GM23338 (cell line): ENCODE measurements around the gene ARHGAP42. TPM values are rescaled to one million over a fixed set of nuclear protein-coding genes. Genes with fewer than 3 reads are reported as not detected.

ENCODE experiments used
- ATAC-seq: fragments of 200-7000 bp; cut with Tn5 transposase; 3 replicates; pipeline ENCODE4 v1.9.1; 2020
- DNase-seq: peaks from one replicate; pipeline ENCODE4 v3.0.0-alpha.2; 2015; ENCODE audit warnings: low spot score
- H2AFZ ChIP-seq: fragments of 200-600 bp; sonication (generic); 2 replicates; pipeline ENCODE4 v1.8.0; 2016; ENCODE audit warnings: antibody characterized with exemption, mild to moderate bottlenecking, moderate library complexity
- H3F3A ChIP-seq: fragments of 200-600 bp; sonication (generic); replicated peaks from 2 replicates; pipeline ENCODE4 v1.8.0; 2017; ENCODE audit warnings: antibody characterized with exemption, mixed run types, low read depth
- H3K27ac ChIP-seq: fragments of 200-600 bp; sonication (generic); 2 replicates; pipeline ENCODE4 v1.6.1; 2016; ENCODE audit warnings: low read depth
- H3K27me3 ChIP-seq: fragments of 200-600 bp; sonication (generic); 2 replicates; pipeline ENCODE4 v1.8.0; 2016; ENCODE audit warnings: mild to moderate bottlenecking, mixed run types, moderate library complexity; ENCODE audit not compliant: insufficient read depth
- H3K36me3 ChIP-seq: fragments of 200-600 bp; sonication (generic); 2 replicates; pipeline ENCODE4 v1.8.0; 2016; ENCODE audit warnings: mild to moderate bottlenecking; ENCODE audit not compliant: insufficient read depth
- H3K4me1 ChIP-seq: fragments of 200-600 bp; sonication (generic); 2 replicates; pipeline ENCODE4 v1.8.0; 2016; ENCODE audit warnings: mild to moderate bottlenecking, moderate library complexity; ENCODE audit not compliant: insufficient read depth
- H3K4me2 ChIP-seq: fragments of 200-600 bp; sonication (generic); 2 replicates; pipeline ENCODE4 v1.7.1; 2017; ENCODE audit warnings: mixed run types
- H3K4me3 ChIP-seq: fragments of 200-600 bp; sonication (generic); 2 replicates; pipeline ENCODE4 v1.6.1; 2016; ENCODE audit warnings: mixed run types
- H3K79me2 ChIP-seq: fragments of 200-600 bp; sonication (generic); replicated peaks from 2 replicates; pipeline ENCODE4 v1.8.0; 2017; ENCODE audit warnings: mild to moderate bottlenecking; ENCODE audit not compliant: insufficient read depth
- H3K9me2 ChIP-seq: fragments of 200-600 bp; sonication (generic); 2 replicates; pipeline ENCODE4 v1.8.0; 2017; ENCODE audit not compliant: insufficient read depth
- H4K20me1 ChIP-seq: fragments of 200-600 bp; sonication (generic); replicated peaks from 2 replicates; pipeline ENCODE4 v1.8.0; 2017; ENCODE audit warnings: mild to moderate bottlenecking; ENCODE audit not compliant: insufficient read depth
- H3K27ac Mint-ChIP-seq: 2 replicates; pipeline ENCODE4 v1.8.0; 2020; ENCODE audit warnings: inconsistent platforms, mild to moderate bottlenecking, moderate library complexity, mixed read lengths
- H3K27me3 Mint-ChIP-seq: 3 replicates; pipeline ENCODE4 v1.8.0; 2022; ENCODE audit warnings: low read depth, mild to moderate bottlenecking, moderate library complexity, mixed read lengths, inconsistent platforms; ENCODE audit not compliant: insufficient read depth, poor library complexity
- H3K36me3 Mint-ChIP-seq: 3 replicates; pipeline ENCODE4 v1.8.0; 2021; ENCODE audit warnings: low read depth, mild to moderate bottlenecking, inconsistent platforms, moderate library complexity, mixed read lengths
- H3K4me1 Mint-ChIP-seq: 3 replicates; pipeline ENCODE4 v1.8.0; 2020; ENCODE audit warnings: mild to moderate bottlenecking, inconsistent platforms, mixed read lengths
- H3K4me3 Mint-ChIP-seq: 3 replicates; pipeline ENCODE4 v1.8.0; 2021; ENCODE audit warnings: moderate library complexity, mild to moderate bottlenecking, inconsistent platforms, mixed read lengths
- H3K9me3 Mint-ChIP-seq: 3 replicates; pipeline ENCODE4 v1.8.0; 2020; ENCODE audit warnings: moderate library complexity, mild to moderate bottlenecking, inconsistent platforms, mixed read lengths
- EZH2 ChIP-seq: fragments of 200-600 bp; sonication (generic); IDR thresholded peaks from one replicate; pipeline ENCODE4 v1.8.0; 2017; ENCODE audit warnings: antibody characterized with exemption, mild to moderate bottlenecking, low read depth; ENCODE audit not compliant: unreplicated experiment
- EZH2phosphoT487 ChIP-seq: fragments of 200-600 bp; sonication (generic); IDR thresholded peaks from one replicate; pipeline ENCODE4 v1.8.1; 2018; ENCODE audit warnings: antibody characterized with exemption; ENCODE audit not compliant: unreplicated experiment
- STAT1 ChIP-seq: IDR thresholded peaks from one replicate; pipeline ENCODE4 v1.6.1; 2016; ENCODE audit warnings: antibody characterized with exemption; ENCODE audit not compliant: unreplicated experiment
- ZNF114 ChIP-seq: fragments of 250-450 bp; sonication (Bioruptor Pico); IDR thresholded peaks from 2 replicates; pipeline ENCODE4 v1.5.0; 2020; ENCODE audit warnings: mild to moderate bottlenecking, moderate library complexity
- ZNF331 ChIP-seq: fragments of 250-450 bp; sonication (Bioruptor Pico); IDR thresholded peaks from 2 replicates; pipeline ENCODE4 v1.5.0; 2020; ENCODE audit warnings: low read depth, mild to moderate bottlenecking, moderate library complexity
- polyA plus RNA-seq: library from polyadenylated mRNA; unstranded; fragments of >200 nt; fragmentation: Nextera tagmentation; extraction: Ambion mirVana; gene quantifications from 2 replicates; pipeline ENCODE4 v1.2.1, GENCODE V29; 2016
- total RNA-seq: library from RNA; depleted of rRNA; stranded (reverse); fragments of >200 nt; shearing (Covaris generic); gene quantifications from 2 replicates; pipeline ENCODE4 v1.2.3, GENCODE V29; 2014
- TF ChIP-seq, protein P1 (sequence below): IDR thresholded peaks from 2 replicates; pipeline ENCODE4 v1.6.1; 2016; ENCODE audit warnings: antibody characterized with exemption
- TF ChIP-seq, protein P2 (sequence below): IDR thresholded peaks from one replicate; pipeline ENCODE4 v1.6.1; 2018; ENCODE audit warnings: antibody characterized with exemption; ENCODE audit not compliant: unreplicated experiment
- TF ChIP-seq, protein P3 (sequence below), 2 experiments: fragments of 200-600 bp in 1 of 2; sonication (generic) in 1 of 2; conservative IDR thresholded peaks; 2 replicates each; pipeline versions ENCODE4 v1.5.1 to v1.6.1; 2016 to 2017; ENCODE audit warnings: antibody characterized with exemption in 2 of 2, low read depth in 2 of 2, mild to moderate bottlenecking in 2 of 2, moderate library complexity in 1 of 2
- TF ChIP-seq, protein P4 (sequence below): fragments of 250-450 bp; sonication (Bioruptor Pico); IDR thresholded peaks from 2 replicates; pipeline ENCODE4 v1.5.0; 2020; ENCODE audit warnings: mild to moderate bottlenecking, moderate library complexity

ARHGAP42 gene
- total and polyA plus RNA-seq, 2 experiments from 2014 or later: 23.7 to 35.7 TPM

DNA sequence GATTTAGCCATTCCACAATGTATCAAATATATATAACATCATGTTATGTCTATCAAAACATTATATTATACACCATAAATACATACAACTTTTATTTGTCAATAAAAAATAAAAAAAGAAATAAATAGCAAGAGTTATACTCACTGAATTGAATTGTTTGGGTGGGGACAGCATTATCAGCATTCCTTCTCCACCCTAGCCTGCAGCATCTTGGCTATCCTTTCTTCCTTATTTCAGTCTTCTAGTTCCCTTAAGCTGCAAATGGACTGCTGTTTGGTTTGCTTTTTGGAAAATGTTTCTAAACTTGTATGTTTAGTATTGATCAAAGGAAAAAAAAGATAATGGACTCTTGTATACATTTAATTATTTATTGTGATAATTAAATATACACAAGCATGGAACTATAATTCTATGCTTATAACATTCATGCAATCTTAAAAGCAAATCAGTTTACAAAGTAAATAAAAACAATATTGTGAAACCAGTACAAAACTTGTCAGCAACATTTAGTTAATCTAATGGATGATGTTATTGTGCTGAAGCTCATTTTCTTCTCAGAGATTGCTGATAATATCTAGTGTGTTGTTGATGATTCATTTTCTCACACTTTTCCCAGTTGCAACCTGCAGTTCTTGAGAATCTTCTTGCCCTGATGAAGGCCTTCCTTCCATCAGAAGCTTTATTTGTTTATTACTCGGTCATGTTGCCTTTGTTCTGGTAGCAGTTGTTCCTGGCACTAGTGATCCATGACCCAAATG lies 5.0 kb downstream of the ARHGAP42 start:
- Histone ChIP-seq H3K4me3 (no peak overlapping the region), H3K4me2 (no peak overlapping the region), H3K4me1 (peaks cover 22% of the 10 kb centered on the region), H3K9me2 (no peaks in the 10 kb centered on the region), H3K27ac (no peak overlapping the region), H2AFZ (no peak overlapping the region), H3K36me3 (no peaks in the 10 kb centered on the region), H3K27me3 (no peaks in the 10 kb centered on the region), H4K20me1 (no peaks in the 10 kb centered on the region; the same call in 1 of the 2 replicates), H3F3A (no peaks in the 10 kb centered on the region), H3K79me2 (peaks cover 89% of the 10 kb centered on the region)
- Mint-ChIP-seq H3K27ac (no peak overlapping the region), H3K4me3 (no peak overlapping the region), H3K4me1 (peaks cover 39% of the 10 kb centered on the region), H3K9me3 (peaks cover 3% of the 10 kb centered on the region; the same call in 1 of the 3 replicates), H3K27me3 (peaks cover 4% of the 10 kb centered on the region), H3K36me3 (peaks cover 14% of the 10 kb centered on the region; the same call in 2 of the 3 replicates)
- DNase-seq (no peak), ATAC-seq (no peak)
- TF ChIP-seq, protein P1, sequence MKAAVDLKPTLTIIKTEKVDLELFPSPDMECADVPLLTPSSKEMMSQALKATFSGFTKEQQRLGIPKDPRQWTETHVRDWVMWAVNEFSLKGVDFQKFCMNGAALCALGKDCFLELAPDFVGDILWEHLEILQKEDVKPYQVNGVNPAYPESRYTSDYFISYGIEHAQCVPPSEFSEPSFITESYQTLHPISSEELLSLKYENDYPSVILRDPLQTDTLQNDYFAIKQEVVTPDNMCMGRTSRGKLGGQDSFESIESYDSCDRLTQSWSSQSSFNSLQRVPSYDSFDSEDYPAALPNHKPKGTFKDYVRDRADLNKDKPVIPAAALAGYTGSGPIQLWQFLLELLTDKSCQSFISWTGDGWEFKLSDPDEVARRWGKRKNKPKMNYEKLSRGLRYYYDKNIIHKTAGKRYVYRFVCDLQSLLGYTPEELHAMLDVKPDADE: no peak
- TF ChIP-seq, protein P2, sequence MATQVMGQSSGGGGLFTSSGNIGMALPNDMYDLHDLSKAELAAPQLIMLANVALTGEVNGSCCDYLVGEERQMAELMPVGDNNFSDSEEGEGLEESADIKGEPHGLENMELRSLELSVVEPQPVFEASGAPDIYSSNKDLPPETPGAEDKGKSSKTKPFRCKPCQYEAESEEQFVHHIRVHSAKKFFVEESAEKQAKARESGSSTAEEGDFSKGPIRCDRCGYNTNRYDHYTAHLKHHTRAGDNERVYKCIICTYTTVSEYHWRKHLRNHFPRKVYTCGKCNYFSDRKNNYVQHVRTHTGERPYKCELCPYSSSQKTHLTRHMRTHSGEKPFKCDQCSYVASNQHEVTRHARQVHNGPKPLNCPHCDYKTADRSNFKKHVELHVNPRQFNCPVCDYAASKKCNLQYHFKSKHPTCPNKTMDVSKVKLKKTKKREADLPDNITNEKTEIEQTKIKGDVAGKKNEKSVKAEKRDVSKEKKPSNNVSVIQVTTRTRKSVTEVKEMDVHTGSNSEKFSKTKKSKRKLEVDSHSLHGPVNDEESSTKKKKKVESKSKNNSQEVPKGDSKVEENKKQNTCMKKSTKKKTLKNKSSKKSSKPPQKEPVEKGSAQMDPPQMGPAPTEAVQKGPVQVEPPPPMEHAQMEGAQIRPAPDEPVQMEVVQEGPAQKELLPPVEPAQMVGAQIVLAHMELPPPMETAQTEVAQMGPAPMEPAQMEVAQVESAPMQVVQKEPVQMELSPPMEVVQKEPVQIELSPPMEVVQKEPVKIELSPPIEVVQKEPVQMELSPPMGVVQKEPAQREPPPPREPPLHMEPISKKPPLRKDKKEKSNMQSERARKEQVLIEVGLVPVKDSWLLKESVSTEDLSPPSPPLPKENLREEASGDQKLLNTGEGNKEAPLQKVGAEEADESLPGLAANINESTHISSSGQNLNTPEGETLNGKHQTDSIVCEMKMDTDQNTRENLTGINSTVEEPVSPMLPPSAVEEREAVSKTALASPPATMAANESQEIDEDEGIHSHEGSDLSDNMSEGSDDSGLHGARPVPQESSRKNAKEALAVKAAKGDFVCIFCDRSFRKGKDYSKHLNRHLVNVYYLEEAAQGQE: no peak
- no peak for TF ChIP-seq EZH2
- TF ChIP-seq ZNF114 (CRISPR knock-in tag): no peak
- TF ChIP-seq STAT1: no peak
- TF ChIP-seq, protein P3, sequence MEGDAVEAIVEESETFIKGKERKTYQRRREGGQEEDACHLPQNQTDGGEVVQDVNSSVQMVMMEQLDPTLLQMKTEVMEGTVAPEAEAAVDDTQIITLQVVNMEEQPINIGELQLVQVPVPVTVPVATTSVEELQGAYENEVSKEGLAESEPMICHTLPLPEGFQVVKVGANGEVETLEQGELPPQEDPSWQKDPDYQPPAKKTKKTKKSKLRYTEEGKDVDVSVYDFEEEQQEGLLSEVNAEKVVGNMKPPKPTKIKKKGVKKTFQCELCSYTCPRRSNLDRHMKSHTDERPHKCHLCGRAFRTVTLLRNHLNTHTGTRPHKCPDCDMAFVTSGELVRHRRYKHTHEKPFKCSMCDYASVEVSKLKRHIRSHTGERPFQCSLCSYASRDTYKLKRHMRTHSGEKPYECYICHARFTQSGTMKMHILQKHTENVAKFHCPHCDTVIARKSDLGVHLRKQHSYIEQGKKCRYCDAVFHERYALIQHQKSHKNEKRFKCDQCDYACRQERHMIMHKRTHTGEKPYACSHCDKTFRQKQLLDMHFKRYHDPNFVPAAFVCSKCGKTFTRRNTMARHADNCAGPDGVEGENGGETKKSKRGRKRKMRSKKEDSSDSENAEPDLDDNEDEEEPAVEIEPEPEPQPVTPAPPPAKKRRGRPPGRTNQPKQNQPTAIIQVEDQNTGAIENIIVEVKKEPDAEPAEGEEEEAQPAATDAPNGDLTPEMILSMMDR (conservative IDR thresholded peaks at IDR 0.05; ENCODE audit: low read depth in 2 of 2): no peak
- TF ChIP-seq, protein P4, sequence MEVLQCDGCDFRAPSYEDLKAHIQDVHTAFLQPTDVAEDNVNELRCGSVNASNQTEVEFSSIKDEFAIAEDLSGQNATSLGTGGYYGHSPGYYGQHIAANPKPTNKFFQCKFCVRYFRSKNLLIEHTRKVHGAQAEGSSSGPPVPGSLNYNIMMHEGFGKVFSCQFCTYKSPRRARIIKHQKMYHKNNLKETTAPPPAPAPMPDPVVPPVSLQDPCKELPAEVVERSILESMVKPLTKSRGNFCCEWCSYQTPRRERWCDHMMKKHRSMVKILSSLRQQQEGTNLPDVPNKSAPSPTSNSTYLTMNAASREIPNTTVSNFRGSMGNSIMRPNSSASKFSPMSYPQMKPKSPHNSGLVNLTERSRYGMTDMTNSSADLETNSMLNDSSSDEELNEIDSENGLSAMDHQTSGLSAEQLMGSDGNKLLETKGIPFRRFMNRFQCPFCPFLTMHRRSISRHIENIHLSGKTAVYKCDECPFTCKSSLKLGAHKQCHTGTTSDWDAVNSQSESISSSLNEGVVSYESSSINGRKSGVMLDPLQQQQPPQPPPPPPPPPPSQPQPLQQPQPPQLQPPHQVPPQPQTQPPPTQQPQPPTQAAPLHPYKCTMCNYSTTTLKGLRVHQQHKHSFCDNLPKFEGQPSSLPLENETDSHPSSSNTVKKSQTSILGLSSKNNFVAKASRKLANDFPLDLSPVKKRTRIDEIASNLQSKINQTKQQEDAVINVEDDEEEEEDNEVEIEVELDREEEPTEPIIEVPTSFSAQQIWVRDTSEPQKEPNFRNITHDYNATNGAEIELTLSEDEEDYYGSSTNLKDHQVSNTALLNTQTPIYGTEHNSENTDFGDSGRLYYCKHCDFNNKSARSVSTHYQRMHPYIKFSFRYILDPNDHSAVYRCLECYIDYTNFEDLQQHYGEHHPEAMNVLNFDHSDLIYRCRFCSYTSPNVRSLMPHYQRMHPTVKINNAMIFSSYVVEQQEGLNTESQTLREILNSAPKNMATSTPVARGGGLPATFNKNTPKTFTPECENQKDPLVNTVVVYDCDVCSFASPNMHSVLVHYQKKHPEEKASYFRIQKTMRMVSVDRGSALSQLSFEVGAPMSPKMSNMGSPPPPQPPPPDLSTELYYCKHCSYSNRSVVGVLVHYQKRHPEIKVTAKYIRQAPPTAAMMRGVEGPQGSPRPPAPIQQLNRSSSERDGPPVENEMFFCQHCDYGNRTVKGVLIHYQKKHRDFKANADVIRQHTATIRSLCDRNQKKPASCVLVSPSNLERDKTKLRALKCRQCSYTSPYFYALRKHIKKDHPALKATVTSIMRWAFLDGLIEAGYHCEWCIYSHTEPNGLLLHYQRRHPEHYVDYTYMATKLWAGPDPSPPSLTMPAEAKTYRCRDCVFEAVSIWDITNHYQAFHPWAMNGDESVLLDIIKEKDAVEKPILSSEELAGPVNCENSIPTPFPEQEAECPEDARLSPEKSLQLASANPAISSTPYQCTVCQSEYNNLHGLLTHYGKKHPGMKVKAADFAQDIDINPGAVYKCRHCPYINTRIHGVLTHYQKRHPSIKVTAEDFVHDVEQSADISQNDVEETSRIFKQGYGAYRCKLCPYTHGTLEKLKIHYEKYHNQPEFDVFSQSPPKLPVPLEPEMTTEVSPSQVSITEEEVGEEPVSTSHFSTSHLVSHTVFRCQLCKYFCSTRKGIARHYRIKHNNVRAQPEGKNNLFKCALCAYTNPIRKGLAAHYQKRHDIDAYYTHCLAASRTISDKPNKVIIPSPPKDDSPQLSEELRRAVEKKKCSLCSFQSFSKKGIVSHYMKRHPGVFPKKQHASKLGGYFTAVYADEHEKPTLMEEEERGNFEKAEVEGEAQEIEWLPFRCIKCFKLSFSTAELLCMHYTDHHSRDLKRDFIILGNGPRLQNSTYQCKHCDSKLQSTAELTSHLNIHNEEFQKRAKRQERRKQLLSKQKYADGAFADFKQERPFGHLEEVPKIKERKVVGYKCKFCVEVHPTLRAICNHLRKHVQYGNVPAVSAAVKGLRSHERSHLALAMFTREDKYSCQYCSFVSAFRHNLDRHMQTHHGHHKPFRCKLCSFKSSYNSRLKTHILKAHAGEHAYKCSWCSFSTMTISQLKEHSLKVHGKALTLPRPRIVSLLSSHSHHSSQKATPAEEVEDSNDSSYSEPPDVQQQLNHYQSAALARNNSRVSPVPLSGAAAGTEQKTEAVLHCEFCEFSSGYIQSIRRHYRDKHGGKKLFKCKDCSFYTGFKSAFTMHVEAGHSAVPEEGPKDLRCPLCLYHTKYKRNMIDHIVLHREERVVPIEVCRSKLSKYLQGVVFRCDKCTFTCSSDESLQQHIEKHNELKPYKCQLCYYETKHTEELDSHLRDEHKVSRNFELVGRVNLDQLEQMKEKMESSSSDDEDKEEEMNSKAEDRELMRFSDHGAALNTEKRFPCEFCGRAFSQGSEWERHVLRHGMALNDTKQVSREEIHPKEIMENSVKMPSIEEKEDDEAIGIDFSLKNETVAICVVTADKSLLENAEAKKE: no peak
- TF ChIP-seq ZNF331 (CRISPR knock-in tag): no peak
- no peak for TF ChIP-seq EZH2phosphoT487
